ENCODE results near the gene SHISAL1.

The SHISAL1 gene

GRCh38 chr22:44355716-44356070 is 42.9 kb upstream of the SHISAL1 start:
- Histone ChIP-seq H3K27ac (ENCODE audit: poor library complexity, severe bottlenecking) (no peak overlapping the region), H3K36me3 (ENCODE audit: low read depth) (no peaks in the 10 kb centered on the region), H3K4me1 (ENCODE audit: insufficient read depth, poor library complexity, severe bottlenecking) (peaks cover 21% of the 10 kb centered on the region), H3K4me3 (ENCODE audit: severe bottlenecking) (no peak overlapping the region), H3K27me3 (ENCODE audit: insufficient read depth, poor library complexity, severe bottlenecking) (no peaks in the 10 kb centered on the region), H3K9me3 (ENCODE audit: severe bottlenecking) (no peaks in the 10 kb centered on the region)
- DNase-seq (ENCODE audit: low spot score) (peak; percentile 41), ATAC-seq (ENCODE audit: low read depth) (no peak)
- TF ChIP-seq, protein P1, sequence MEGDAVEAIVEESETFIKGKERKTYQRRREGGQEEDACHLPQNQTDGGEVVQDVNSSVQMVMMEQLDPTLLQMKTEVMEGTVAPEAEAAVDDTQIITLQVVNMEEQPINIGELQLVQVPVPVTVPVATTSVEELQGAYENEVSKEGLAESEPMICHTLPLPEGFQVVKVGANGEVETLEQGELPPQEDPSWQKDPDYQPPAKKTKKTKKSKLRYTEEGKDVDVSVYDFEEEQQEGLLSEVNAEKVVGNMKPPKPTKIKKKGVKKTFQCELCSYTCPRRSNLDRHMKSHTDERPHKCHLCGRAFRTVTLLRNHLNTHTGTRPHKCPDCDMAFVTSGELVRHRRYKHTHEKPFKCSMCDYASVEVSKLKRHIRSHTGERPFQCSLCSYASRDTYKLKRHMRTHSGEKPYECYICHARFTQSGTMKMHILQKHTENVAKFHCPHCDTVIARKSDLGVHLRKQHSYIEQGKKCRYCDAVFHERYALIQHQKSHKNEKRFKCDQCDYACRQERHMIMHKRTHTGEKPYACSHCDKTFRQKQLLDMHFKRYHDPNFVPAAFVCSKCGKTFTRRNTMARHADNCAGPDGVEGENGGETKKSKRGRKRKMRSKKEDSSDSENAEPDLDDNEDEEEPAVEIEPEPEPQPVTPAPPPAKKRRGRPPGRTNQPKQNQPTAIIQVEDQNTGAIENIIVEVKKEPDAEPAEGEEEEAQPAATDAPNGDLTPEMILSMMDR (IDR thresholded peaks at IDR 0.05; ENCODE audit: poor library complexity, severe bottlenecking), result no peak

- ATAC-seq (ENCODE audit: low read depth), result no peak
- H3K4me1 ChIP-seq (ENCODE audit: insufficient read depth, poor library complexity, severe bottlenecking), result peaks cover 10% of the 10 kb centered on the region
- H3K27ac ChIP-seq (ENCODE audit: poor library complexity, severe bottlenecking), result no peak overlapping the region
- TF ChIP-seq, protein P1 (IDR thresholded peaks at IDR 0.05; ENCODE audit: poor library complexity, severe bottlenecking), result no peak
- no peaks in the 10 kb centered on the region for H3K36me3 ChIP-seq (ENCODE audit: low read depth)
- no peaks in the 10 kb centered on the region for H3K9me3 ChIP-seq (ENCODE audit: severe bottlenecking)
- H3K4me3 ChIP-seq (ENCODE audit: severe bottlenecking), result no peak overlapping the region
- H3K27me3 ChIP-seq (ENCODE audit: insufficient read depth, poor library complexity, severe bottlenecking), result no peaks in the 10 kb centered on the region
- peak; percentile 21 for DNase-seq (ENCODE audit: low spot score)
Observed at GRCh38 chr22:44354288-44354687, 41.5 kb upstream of the SHISAL1 start.

- ATAC-seq (ENCODE audit: low read depth) (no peak), DNase-seq (ENCODE audit: low spot score) (peak; percentile 53)
- Histone ChIP-seq H3K4me3 (ENCODE audit: severe bottlenecking) (no peak overlapping the region), H3K4me1 (ENCODE audit: insufficient read depth, poor library complexity, severe bottlenecking) (peaks cover 10% of the 10 kb centered on the region), H3K36me3 (ENCODE audit: low read depth) (no peaks in the 10 kb centered on the region), H3K27me3 (ENCODE audit: insufficient read depth, poor library complexity, severe bottlenecking) (no peaks in the 10 kb centered on the region), H3K27ac (ENCODE audit: poor library complexity, severe bottlenecking) (no peak overlapping the region), H3K9me3 (ENCODE audit: severe bottlenecking) (no peaks in the 10 kb centered on the region)
- TF ChIP-seq, protein P1 (IDR thresholded peaks at IDR 0.05; ENCODE audit: poor library complexity, severe bottlenecking), result no peak
Observed at GRCh38 chr22:44353041-44353440, 40.3 kb upstream of the SHISAL1 start.

DNA sequence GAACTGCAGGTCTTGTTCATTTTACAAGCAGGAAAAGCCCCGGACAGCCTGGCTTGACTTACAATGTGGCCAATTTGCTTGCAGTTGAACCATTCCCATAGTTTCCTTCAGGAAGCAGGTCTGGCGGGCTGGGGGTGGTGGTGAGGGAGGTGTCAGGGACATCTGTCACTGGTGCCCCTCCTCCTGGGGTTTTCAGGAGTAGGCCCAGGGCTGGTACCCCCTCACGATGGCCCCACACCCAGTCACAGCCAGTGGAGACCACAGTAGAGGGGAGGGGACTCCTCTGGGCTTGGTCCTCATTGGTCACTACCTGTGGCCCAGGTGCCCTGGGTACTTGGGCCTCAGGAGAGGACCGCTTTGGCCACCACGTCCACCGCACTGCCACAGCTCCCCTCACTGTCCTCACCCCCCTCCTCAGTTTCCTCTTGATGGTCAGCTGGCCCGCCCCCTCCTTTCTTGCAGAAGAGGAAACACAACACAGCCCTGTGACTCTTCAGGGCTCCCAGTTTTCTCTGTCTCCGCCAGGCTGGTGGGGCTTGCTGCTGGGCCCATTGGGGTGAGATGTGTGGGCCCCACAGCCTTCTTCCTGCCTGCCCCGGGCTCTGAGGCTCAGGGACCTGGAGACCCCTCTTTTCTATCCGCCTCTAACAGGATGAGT is 39.8 kb upstream of the SHISAL1 start:
- Histone ChIP-seq H3K9me3 (ENCODE audit: severe bottlenecking) (no peaks in the 10 kb centered on the region), H3K4me3 (ENCODE audit: severe bottlenecking) (no peak overlapping the region), H3K27me3 (ENCODE audit: insufficient read depth, poor library complexity, severe bottlenecking) (no peaks in the 10 kb centered on the region), H3K4me1 (ENCODE audit: insufficient read depth, poor library complexity, severe bottlenecking) (peaks cover 10% of the 10 kb centered on the region), H3K27ac (ENCODE audit: poor library complexity, severe bottlenecking) (peak overlapping the region; percentile 21), H3K36me3 (ENCODE audit: low read depth) (no peaks in the 10 kb centered on the region)
- DNase-seq (ENCODE audit: low spot score) (no peak), ATAC-seq (ENCODE audit: low read depth) (no peak)
- TF ChIP-seq, protein P1 (IDR thresholded peaks at IDR 0.05; ENCODE audit: poor library complexity, severe bottlenecking), result no peak

DNA sequence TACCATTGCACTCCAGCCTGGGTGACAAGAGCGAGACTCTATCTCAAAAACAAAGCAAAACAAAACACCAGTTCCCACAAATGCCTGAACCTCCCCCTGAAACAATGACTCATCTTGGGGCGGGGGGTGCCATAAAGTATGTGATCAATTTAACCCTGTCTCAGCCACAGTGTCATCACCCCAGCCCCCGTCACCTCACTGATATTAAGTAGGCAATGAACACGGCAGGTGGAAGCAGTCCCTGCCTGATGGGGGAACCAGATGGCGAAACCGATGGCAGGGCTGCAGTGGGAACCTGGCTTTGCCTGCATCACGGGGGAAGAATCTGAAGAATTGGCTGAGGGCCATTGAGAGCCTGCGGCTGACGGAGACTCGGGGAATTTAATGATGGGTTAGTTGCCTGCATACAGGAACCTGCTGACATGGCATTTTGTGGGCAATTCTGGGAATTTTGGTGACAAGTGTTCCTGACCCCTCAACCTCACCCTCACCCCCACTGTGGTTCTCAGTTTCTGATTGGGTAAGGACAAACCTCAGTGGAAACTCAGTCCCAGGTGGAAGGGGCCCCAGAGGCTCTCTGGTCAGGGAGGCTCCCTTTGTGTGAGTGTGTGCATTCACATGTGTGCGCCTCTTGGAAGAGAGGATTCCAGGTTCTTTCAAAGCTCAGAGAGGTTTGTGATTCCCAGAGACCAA is 39.1 kb upstream of the SHISAL1 start:
- peak overlapping the region; percentile 21 for H3K27ac ChIP-seq (ENCODE audit: poor library complexity, severe bottlenecking)
- no peak overlapping the region for H3K4me3 ChIP-seq (ENCODE audit: severe bottlenecking)
- peaks cover 10% of the 10 kb centered on the region for H3K4me1 ChIP-seq (ENCODE audit: insufficient read depth, poor library complexity, severe bottlenecking)
- H3K9me3 ChIP-seq (ENCODE audit: severe bottlenecking), result no peaks in the 10 kb centered on the region
- H3K36me3 ChIP-seq (ENCODE audit: low read depth), result no peaks in the 10 kb centered on the region
- peak; percentile 89 for ATAC-seq (ENCODE audit: low read depth)
- H3K27me3 ChIP-seq (ENCODE audit: insufficient read depth, poor library complexity, severe bottlenecking), result no peaks in the 10 kb centered on the region
- TF ChIP-seq, protein P1 (IDR thresholded peaks at IDR 0.05; ENCODE audit: poor library complexity, severe bottlenecking), result no peak
- peak; percentile 85 for DNase-seq (ENCODE audit: low spot score)
